Endometrium (tissue), 2 donors: Measurements from ENCODE around the gene AADACL4.
"Not testable (repeated sequence)": the region's sequence is repeated elsewhere in the genome, so short reads cannot be mapped to it uniquely, and the experiment has no call there.

Experiments
- FAIRE-seq: peaks from 2 replicates; lab custom pipeline; 2012; peaks lifted over from hg19 to GRCh38; lab: Jason Lieb, UNC
- donor health status: control.
- donor health status: control.

The AADACL4 gene

GRCh38 chr1:12629985-12630760, 13.7 kb upstream of the AADACL4 start:
- FAIRE-seq = no peak

- FAIRE-seq = no peak
Measured at GRCh38 chr1:12630946-12631530, 12.8 kb upstream of the AADACL4 start.

GRCh38 chr1:12631571-12631970, 12.3 kb upstream of the AADACL4 start:
- FAIRE-seq = no peak

GRCh38 chr1:12634156-12634555, 9.7 kb upstream of the AADACL4 start:
- FAIRE-seq = no peak

- FAIRE-seq = no peak
Measured at GRCh38 chr1:12634696-12635202, 9.1 kb upstream of the AADACL4 start.

- FAIRE-seq = no peak
Measured at GRCh38 chr1:12636098-12636950, 7.6 kb upstream of the AADACL4 start.

GRCh38 chr1:12637693-12638092, 6.2 kb upstream of the AADACL4 start:
- FAIRE-seq = no peak

- FAIRE-seq = no peak
Measured at GRCh38 chr1:12640237-12640957, 3.5 kb upstream of the AADACL4 start.

GRCh38 chr1:12640958-12641272, 3.0 kb upstream of the AADACL4 start:
- FAIRE-seq = no peak

GRCh38 chr1:12643079-12643478, 806 bp upstream of the AADACL4 start:
- FAIRE-seq = no peak

- no peak for FAIRE-seq
Measured at GRCh38 chr1:12644237-12644636, 352 bp downstream of the AADACL4 start.

- no peak for FAIRE-seq
Measured at GRCh38 chr1:12644829-12645228, 944 bp downstream of the AADACL4 start.

- FAIRE-seq = not testable (repeated sequence)
Measured at GRCh38 chr1:12645401-12645800, 1.5 kb downstream of the AADACL4 start.

- no peak for FAIRE-seq
Measured at GRCh38 chr1:12648741-12649140, 4.9 kb downstream of the AADACL4 start.

GRCh38 chr1:12649971-12650421, 6.1 kb downstream of the AADACL4 start:
- peak; percentile 96 for FAIRE-seq

- no peak for FAIRE-seq
Measured at GRCh38 chr1:12654004-12654567, 10.2 kb downstream of the AADACL4 start.

- no peak for FAIRE-seq
Measured at GRCh38 chr1:12654657-12655056, 10.8 kb downstream of the AADACL4 start.

GRCh38 chr1:12656575-12656974, 12.7 kb downstream of the AADACL4 start:
- no peak for FAIRE-seq

- FAIRE-seq = no peak
Measured at GRCh38 chr1:12657060-12657884, 13.4 kb downstream of the AADACL4 start.

GRCh38 chr1:12657885-12658512, 14.1 kb downstream of the AADACL4 start:
- not testable (repeated sequence) for FAIRE-seq
